HepG2 (cell line): ENCODE measurements around the gene SLC16A5. TPM values are rescaled to one million over a fixed set of nuclear protein-coding genes. Genes with fewer than 3 reads are reported as not detected.

Source experiments
- BCL6 ChIP-seq: IDR thresholded peaks from 2 replicates; pipeline ENCODE4 v1.6.1; 2016; ENCODE audit warnings: missing genetic modification reagents, missing compliant biosample characterization
- CEBPG ChIP-seq: IDR thresholded peaks from 2 replicates; pipeline ENCODE4 v1.6.1; 2016
- GABPA ChIP-seq, 2 experiments: IDR thresholded peaks; 2 replicates each; pipeline ENCODE4 v1.6.1; 2011 to 2016; ENCODE audit warnings: low read depth in 2 of 2, low read length in 1 of 2, missing biosample characterization in 1 of 2, missing genetic modification characterization in 1 of 2
- HES4 ChIP-seq: sonication (generic); formaldehyde crosslinking; IDR thresholded peaks from 2 replicates; pipeline ENCODE4 v1.9.0; 2021; ENCODE audit warnings: mild to moderate bottlenecking, missing genetic modification reagents, borderline replicate concordance
- IRF2 ChIP-seq: IDR thresholded peaks from 2 replicates; pipeline ENCODE4 v1.6.1; 2018; ENCODE audit warnings: missing genetic modification reagents, missing compliant biosample characterization
- JUND ChIP-seq: sonication (generic); formaldehyde crosslinking; IDR thresholded peaks from 2 replicates; pipeline ENCODE4 v1.8.0; 2022; ENCODE audit warnings: mild to moderate bottlenecking, missing genetic modification reagents
- KLF15 ChIP-seq: sonication (generic); formaldehyde crosslinking; IDR thresholded peaks from 2 replicates; pipeline ENCODE4 v1.8.1; 2023; ENCODE audit warnings: borderline replicate concordance, mild to moderate bottlenecking, inconsistent platforms, missing genetic modification reagents, mixed read lengths
- MED13 ChIP-seq: sonication (generic); formaldehyde crosslinking; IDR thresholded peaks from 2 replicates; pipeline ENCODE4 v1.5.0; 2020; ENCODE audit warnings: missing genetic modification reagents
- MEIS2 ChIP-seq: sonication (generic); formaldehyde crosslinking; IDR thresholded peaks from 2 replicates; pipeline ENCODE4 v1.9.0; 2021; ENCODE audit warnings: mild to moderate bottlenecking, missing genetic modification reagents
- MTA3 ChIP-seq: sonication (generic); formaldehyde crosslinking; IDR thresholded peaks from 2 replicates; pipeline ENCODE4 v1.4.0; 2020; ENCODE audit warnings: missing genetic modification reagents
- NR2F1 ChIP-seq, 2 experiments: fragments of 450-650 bp in 1 of 2; formaldehyde crosslinking in 1 of 2; IDR thresholded peaks; 2 replicates each; pipeline versions ENCODE4 v1.5.0 to v1.6.1; 2016 to 2020; ENCODE audit warnings: mild to moderate bottlenecking in 1 of 2, missing compliant biosample characterization in 1 of 2, missing genetic modification reagents in 1 of 2, moderate library complexity in 1 of 2
- PRDM10 ChIP-seq: sonication (generic); formaldehyde crosslinking; IDR thresholded peaks from 2 replicates; pipeline ENCODE4 v1.4.0; 2020; ENCODE audit warnings: low read depth, missing genetic modification reagents
- PRDM4 ChIP-seq: sonication (generic); formaldehyde crosslinking; IDR thresholded peaks from 2 replicates; pipeline ENCODE4 v1.9.0; 2021; ENCODE audit warnings: missing genetic modification reagents, borderline replicate concordance
- REL ChIP-seq: sonication (generic); formaldehyde crosslinking; conservative IDR thresholded peaks from 2 replicates; pipeline ENCODE4 v1.8.0; 2022; ENCODE audit warnings: mild to moderate bottlenecking, missing genetic modification reagents, moderate library complexity
- TBL1XR1 ChIP-seq: fragments of 150-350 bp; IDR thresholded peaks from 2 replicates; pipeline ENCODE4 v1.6.1; 2014; ENCODE audit warnings: borderline replicate concordance, low read length; ENCODE audit not compliant: partially characterized antibody
- ZBTB38 ChIP-seq: sonication (generic); formaldehyde crosslinking; IDR thresholded peaks from 2 replicates; pipeline ENCODE4 v1.5.1; 2020; ENCODE audit warnings: mild to moderate bottlenecking, missing genetic modification reagents
- ZFX ChIP-seq: sonication (generic); formaldehyde crosslinking; IDR thresholded peaks from 2 replicates; pipeline ENCODE4 v1.4.0; 2020; ENCODE audit warnings: mild to moderate bottlenecking, low read depth, missing genetic modification reagents, moderate library complexity
- ZKSCAN8 ChIP-seq: IDR thresholded peaks from 2 replicates; pipeline ENCODE4 v1.6.1; 2016; ENCODE audit warnings: borderline replicate concordance, missing genetic modification reagents, missing compliant biosample characterization
- ZNF382 ChIP-seq: sonication (generic); formaldehyde crosslinking; IDR thresholded peaks from 2 replicates; pipeline ENCODE4 v1.5.0; 2020; ENCODE audit warnings: missing genetic modification reagents, mild to moderate bottlenecking, borderline replicate concordance
- ZNF776 ChIP-seq: sonication (generic); formaldehyde crosslinking; IDR thresholded peaks from 2 replicates; pipeline ENCODE4 v1.4.0; 2020; ENCODE audit warnings: mild to moderate bottlenecking, missing genetic modification reagents
- ZNF800 ChIP-seq: sonication (generic); formaldehyde crosslinking; IDR thresholded peaks from 2 replicates; pipeline ENCODE4 v1.4.0; 2020; ENCODE audit warnings: missing genetic modification reagents
- ZNF879 ChIP-seq: sonication (generic); formaldehyde crosslinking; IDR thresholded peaks from 2 replicates; pipeline ENCODE4 v1.8.1; 2023; ENCODE audit warnings: missing genetic modification reagents
- polyA plus RNA-seq, 8 experiments: library from polyadenylated mRNA; depleted of rRNA in 3 of 8; stranded (reverse) in 7 of 8; unstranded in 1 of 8; fragments of >200 nt; fragmentation: Illumina TruSeq in 4 of 8; extraction: Trizol in 4 of 8; gene quantifications; 2 replicates each; pipeline versions ENCODE4 v1.2.1 to v1.2.3, GENCODE V29; 2011 to 2016; ENCODE audit warnings: low read depth in 4 of 8, missing spikeins in 1 of 8, mixed read lengths in 1 of 8; ENCODE audit not compliant: insufficient read depth in 1 of 8
- total RNA-seq, 5 experiments: library from RNA; depleted of rRNA; stranded (reverse); fragments of >200 nt; fragmentation: Illumina TruSeq; extraction: Trizol; gene quantifications; 2 replicates each; pipeline ENCODE4 v1.2.3, GENCODE V29; 2016; ENCODE audit warnings: low read depth in 1 of 5

The SLC16A5 gene
- total and polyA plus RNA-seq, 2 of the 13 experiments (the other 11 are each of a cell fraction or from before 2014, with no cell fraction given) = 0.69 to 5.6 TPM

- TF ChIP-seq IRF2 (CRISPR knock-in tag) (0 out of 2 replicates have a peak, but pooled peaks have one; percentile 31), ZBTB38 (CRISPR knock-in tag) (no peak; the same call in 1 of the 2 replicates), ZNF382 (CRISPR knock-in tag) (no peak), HES4 (CRISPR knock-in tag) (no peak), MEIS2 (CRISPR knock-in tag) (no peak), CEBPG (CRISPR knock-in tag) (peak; percentile 55; the same call in 1 of the 2 replicates), GABPA (IDR thresholded peaks at IDR 0.05; ENCODE audit: low read depth, low read length) (no peak), GABPA (CRISPR knock-in tag; IDR thresholded peaks at IDR 0.05; ENCODE audit: low read depth) (peak; percentile 68; the same call in 1 of the 2 replicates), JUND (CRISPR knock-in tag) (no peak), MED13 (peak; percentile 39; the same call in 1 of the 2 replicates), BCL6 (CRISPR knock-in tag) (peak; percentile 54; the same call in 1 of the 2 replicates), NR2F1 (CRISPR knock-in tag; IDR thresholded peaks at IDR 0.05) (peak; percentile 46 to 48; a peak in 2 of 4 replicates), PRDM10 (CRISPR knock-in tag) (peak; percentile 74), ZFX (CRISPR knock-in tag) (peak; percentile 55), MTA3 (CRISPR knock-in tag) (no peak), ZNF879 (0 out of 2 replicates have a peak, but pooled peaks have one; percentile 28), ZNF800 (no peak; the same call in 1 of the 2 replicates), KLF15 (CRISPR knock-in tag) (0 out of 2 replicates have a peak, but pooled peaks have one; percentile 22), ZKSCAN8 (CRISPR knock-in tag) (peak; percentile 51; the same call in 1 of the 2 replicates), PRDM4 (CRISPR knock-in tag) (peak; percentile 30; the same call in 1 of the 2 replicates), TBL1XR1 (no peak), REL (CRISPR knock-in tag) (no peak), ZNF776 (CRISPR knock-in tag) (no peak)
Observed at GRCh38 chr17:75086496-75087181, 1.1 kb upstream of the SLC16A5 start (continued).
